GM06990 (cell line): ENCODE data around the gene ASPRV1.

ENCODE experiments used
- DNase-seq: peaks from one replicate; pipeline ENCODE4 v3.0.0-alpha.2; 2011; ENCODE audit not compliant: insufficient read length; ENCODE audit errors: extremely low read depth
- H3K27me3 ChIP-seq: replicated peaks from 2 replicates; pipeline ENCODE4 v1.6.0; 2011; ENCODE audit warnings: low read length; ENCODE audit not compliant: control insufficient read depth, insufficient read depth
- H3K36me3 ChIP-seq: 2 replicates; pipeline ENCODE4 v1.5.1; 2011; ENCODE audit warnings: low read length; ENCODE audit not compliant: control insufficient read depth, insufficient read depth
- H3K4me3 ChIP-seq: replicated peaks from 2 replicates; pipeline ENCODE4 v1.5.1; 2011; ENCODE audit warnings: low read depth, mild to moderate bottlenecking, control low read depth, low read length
- TF ChIP-seq, protein P1 (sequence below): IDR thresholded peaks from 2 replicates; pipeline ENCODE4 v1.5.1; 2011; ENCODE audit warnings: low read length, control low read depth, mild to moderate bottlenecking, inconsistent platforms; ENCODE audit not compliant: insufficient read depth, poor library complexity, severe bottlenecking

ASPRV1 gene

DNA sequence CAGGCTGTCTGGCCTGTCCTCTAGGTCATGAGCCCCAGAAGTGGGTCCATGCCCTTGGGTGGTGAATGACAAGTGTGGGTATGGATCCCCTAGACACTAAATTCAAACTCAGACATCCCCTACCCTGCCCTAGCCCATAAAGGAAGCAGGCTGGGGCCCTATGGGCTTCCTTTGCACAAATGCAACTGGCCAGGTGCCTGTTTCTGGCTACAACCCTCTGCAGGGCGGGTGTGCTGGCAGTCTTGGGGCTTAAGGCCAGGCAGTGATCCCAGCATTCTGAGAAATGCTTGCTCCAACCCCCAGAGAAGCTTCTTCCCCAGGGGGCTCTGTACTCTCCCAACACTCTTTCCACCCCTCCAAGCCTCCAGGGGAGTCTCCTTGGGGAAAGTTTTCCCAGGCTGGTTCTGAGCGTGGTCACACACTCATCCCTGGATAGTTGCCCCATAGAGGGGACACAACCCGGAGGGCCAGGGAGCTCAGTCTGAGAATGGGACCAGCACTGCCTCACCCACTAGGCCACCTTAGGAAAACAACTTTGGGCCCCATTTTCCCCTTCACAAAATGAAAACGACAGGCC lies 16.6 kb upstream of the ASPRV1 start:
- H3K27me3 ChIP-seq = no peaks in the 10 kb centered on the region
- DNase-seq = no peak
- TF ChIP-seq, protein P1, sequence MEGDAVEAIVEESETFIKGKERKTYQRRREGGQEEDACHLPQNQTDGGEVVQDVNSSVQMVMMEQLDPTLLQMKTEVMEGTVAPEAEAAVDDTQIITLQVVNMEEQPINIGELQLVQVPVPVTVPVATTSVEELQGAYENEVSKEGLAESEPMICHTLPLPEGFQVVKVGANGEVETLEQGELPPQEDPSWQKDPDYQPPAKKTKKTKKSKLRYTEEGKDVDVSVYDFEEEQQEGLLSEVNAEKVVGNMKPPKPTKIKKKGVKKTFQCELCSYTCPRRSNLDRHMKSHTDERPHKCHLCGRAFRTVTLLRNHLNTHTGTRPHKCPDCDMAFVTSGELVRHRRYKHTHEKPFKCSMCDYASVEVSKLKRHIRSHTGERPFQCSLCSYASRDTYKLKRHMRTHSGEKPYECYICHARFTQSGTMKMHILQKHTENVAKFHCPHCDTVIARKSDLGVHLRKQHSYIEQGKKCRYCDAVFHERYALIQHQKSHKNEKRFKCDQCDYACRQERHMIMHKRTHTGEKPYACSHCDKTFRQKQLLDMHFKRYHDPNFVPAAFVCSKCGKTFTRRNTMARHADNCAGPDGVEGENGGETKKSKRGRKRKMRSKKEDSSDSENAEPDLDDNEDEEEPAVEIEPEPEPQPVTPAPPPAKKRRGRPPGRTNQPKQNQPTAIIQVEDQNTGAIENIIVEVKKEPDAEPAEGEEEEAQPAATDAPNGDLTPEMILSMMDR = no peak
- no peaks in the 10 kb centered on the region for H3K36me3 ChIP-seq
- no peak overlapping the region for H3K4me3 ChIP-seq

DNA sequence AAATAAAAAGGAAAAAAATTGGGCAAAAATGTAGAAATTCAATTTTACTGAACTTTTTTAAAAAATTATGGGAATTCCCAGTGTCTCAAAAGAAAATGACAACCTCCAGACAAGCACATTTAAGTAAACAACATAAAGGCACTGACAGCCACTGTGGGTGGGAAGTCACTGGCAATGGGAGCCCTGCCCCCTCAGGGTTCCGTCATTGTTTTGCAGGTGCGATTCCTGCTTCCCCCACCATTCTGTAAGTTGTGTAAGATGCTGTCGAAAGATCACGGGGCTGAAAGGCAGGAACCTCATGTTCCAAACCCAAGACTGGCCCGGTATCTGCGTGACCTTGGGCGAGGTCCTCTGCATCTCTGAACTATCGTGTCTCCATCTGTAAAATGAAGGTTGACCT lies 15.8 kb upstream of the ASPRV1 start:
- TF ChIP-seq, protein P1 = no peak
- H3K27me3 ChIP-seq = no peaks in the 10 kb centered on the region
- DNase-seq = no peak
- no peak overlapping the region for H3K4me3 ChIP-seq
- no peaks in the 10 kb centered on the region for H3K36me3 ChIP-seq

DNA sequence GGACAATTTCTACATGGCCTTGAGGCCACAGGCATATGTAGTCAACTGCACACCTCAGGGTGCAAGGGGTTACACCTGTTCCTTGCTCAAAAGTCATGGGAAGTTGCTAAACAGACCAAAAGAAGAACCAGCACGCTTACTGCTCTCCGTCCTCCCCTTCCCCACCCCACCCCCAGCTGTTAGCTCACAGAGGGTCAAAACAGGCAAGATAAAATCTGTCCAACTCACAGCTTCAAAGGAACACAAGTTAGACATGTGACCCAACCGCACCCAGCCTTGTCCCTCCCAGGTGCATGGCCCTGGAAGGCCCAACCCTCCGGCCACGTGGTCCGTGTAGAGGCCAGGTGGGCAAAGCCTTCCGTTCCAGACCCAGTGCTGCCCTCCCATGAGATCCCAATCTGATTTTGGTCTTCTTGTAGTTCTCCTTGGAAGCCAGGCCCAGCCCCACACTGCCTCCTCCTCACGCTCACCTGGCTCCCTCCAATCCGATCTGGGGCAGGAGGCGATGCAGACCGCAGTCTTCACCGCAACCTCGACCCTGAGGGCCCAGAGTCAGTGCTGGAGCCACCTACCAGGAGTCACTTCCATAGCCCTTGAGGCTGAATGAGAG lies 14.5 kb upstream of the ASPRV1 start:
- Histone ChIP-seq H3K4me3 (no peak overlapping the region), H3K27me3 (no peaks in the 10 kb centered on the region), H3K36me3 (no peaks in the 10 kb centered on the region)
- TF ChIP-seq, protein P1 = no peak
- no peak for DNase-seq

DNA sequence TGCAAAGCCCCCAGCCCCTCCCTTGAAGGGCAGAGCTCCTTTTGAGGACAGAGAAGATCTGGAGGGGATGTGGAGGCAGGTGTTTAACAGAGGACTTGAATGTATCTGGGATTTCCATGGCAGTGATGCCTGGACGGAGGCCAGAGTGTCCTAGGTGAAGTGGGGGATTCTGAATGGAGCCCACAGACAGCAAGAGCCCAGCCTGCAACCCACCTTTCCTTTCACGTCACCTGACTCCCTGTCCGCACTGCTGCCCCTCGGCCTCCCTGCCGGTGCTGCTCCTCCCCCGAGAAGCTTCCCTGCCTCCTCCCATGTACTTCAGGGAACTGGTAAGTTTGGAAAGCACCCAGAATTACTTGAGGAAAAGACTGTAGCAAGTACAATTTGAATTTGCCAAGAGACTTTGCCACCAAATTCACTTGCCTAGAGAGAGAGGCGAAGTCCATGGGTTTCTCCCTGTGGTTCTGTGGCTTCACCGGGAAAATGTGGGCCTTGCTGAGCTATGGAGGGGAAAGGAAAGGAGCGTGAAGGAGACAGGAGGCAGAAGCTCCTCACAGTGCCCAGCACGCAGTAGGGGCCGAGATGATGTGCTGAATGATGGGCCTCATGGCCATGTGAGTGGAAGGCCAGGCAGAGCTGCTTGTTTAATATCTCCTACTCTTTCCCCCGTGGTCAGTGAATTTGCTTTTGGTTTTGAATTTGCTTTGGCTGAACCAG lies 13.9 kb upstream of the ASPRV1 start:
- Histone ChIP-seq H3K4me3 (no peak overlapping the region), H3K36me3 (no peaks in the 10 kb centered on the region), H3K27me3 (no peaks in the 10 kb centered on the region)
- DNase-seq = no peak
- TF ChIP-seq, protein P1 = no peak

DNA sequence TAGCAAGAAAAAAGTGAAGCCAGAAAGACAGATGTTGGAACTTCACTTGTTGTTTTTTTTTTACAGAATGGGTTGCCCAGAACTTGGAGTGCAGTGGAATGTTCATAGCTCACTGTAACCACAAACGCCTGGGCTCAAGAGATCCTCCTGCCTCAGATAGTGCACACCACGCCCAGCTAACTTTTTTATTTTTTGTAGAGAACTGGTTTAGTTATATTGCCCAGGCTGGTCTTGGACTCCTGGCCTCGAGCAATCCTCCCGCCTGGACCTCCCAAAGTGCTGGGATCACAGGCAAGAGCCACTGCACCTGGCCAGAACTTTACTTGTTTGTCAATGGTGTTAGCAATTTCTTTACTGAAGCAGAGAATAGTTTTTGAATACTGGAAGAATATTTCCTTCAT lies 11.9 kb upstream of the ASPRV1 start:
- Histone ChIP-seq H3K36me3 (no peaks in the 10 kb centered on the region), H3K4me3 (no peak overlapping the region), H3K27me3 (no peaks in the 10 kb centered on the region)
- DNase-seq = no peak
- TF ChIP-seq, protein P1 = no peak
